Activated T-helper 17 cell treated with anti-CD3 and anti-CD28 coated beads, Interleukin-2, amount 50 U/mL, for 72 hours (primary cell): ENCODE data around the gene ZNF497. TPM values are rescaled to one million over a fixed set of nuclear protein-coding genes. Genes with fewer than 3 reads are reported as not detected.
A peak's percentile ranks its signal among the peaks of the same experiment; 100 is the strongest.

Experiments used
- ATAC-seq: fragments of 150-1000 bp; cut with Tn5 transposase; replicated peaks from 2 replicates; pipeline ENCODE4 v1.10.0; 2021; ENCODE audit warnings: mild to moderate bottlenecking, moderate library complexity
- H3K27ac Mint-ChIP-seq: one replicate; pipeline ENCODE4 v1.8.0; 2022; ENCODE audit warnings: mixed read lengths
- H3K27me3 Mint-ChIP-seq: one replicate; pipeline ENCODE4 v1.8.0; 2022; ENCODE audit warnings: mixed read lengths
- H3K36me3 Mint-ChIP-seq: one replicate; pipeline ENCODE4 v1.8.0; 2022; ENCODE audit warnings: low read depth, mild to moderate bottlenecking, mixed read lengths
- H3K4me1 Mint-ChIP-seq: one replicate; pipeline ENCODE4 v1.8.0; 2022; ENCODE audit warnings: mixed read lengths
- H3K4me3 Mint-ChIP-seq: one replicate; pipeline ENCODE4 v1.8.0; 2022; ENCODE audit warnings: mild to moderate bottlenecking, mixed read lengths
- H3K9me3 Mint-ChIP-seq: one replicate; pipeline ENCODE4 v1.8.0; 2022; ENCODE audit warnings: mixed read lengths
- total RNA-seq, 2 donors: library from RNA; stranded (reverse); gene quantifications; one replicate each; pipeline ENCODE4 v1.2.3, GENCODE V29; 2022

The ZNF497 gene
- total RNA-seq, 2 donors from 2014 or later, result 1.7 to 1.8 TPM

- Mint-ChIP-seq H3K27ac (no peak overlapping the region), H3K4me1 (peaks cover 7% of the 10 kb centered on the region), H3K27me3 (no peaks in the 10 kb centered on the region), H3K36me3 (peaks cover 53% of the 10 kb centered on the region), H3K4me3 (no peak overlapping the region), H3K9me3 (no peaks in the 10 kb centered on the region)
- no peak for ATAC-seq
Measured at GRCh38 chr19:58397533-58398037, 35.0 kb upstream of the ZNF497 start.

GRCh38 chr19:58396691-58397532 lies 34.4 kb upstream of the ZNF497 start:
- Mint-ChIP-seq H3K27me3 (no peaks in the 10 kb centered on the region), H3K36me3 (peaks cover 60% of the 10 kb centered on the region), H3K4me3 (no peak overlapping the region), H3K9me3 (no peaks in the 10 kb centered on the region), H3K4me1 (peaks cover 7% of the 10 kb centered on the region), H3K27ac (no peak overlapping the region)
- no peak for ATAC-seq

GRCh38 chr19:58395979-58396627 lies 33.6 kb upstream of the ZNF497 start:
- no peak for ATAC-seq
- Mint-ChIP-seq H3K27ac (no peak overlapping the region), H3K36me3 (peaks cover 64% of the 10 kb centered on the region), H3K27me3 (no peaks in the 10 kb centered on the region), H3K4me3 (no peak overlapping the region), H3K4me1 (peaks cover 4% of the 10 kb centered on the region), H3K9me3 (no peaks in the 10 kb centered on the region)

GRCh38 chr19:58395220-58395978 lies 32.8 kb upstream of the ZNF497 start, which contains the start of gene RNF225:
TSS of gene RNF225 (plus strand) at chr19:58395656. CDS start at chr19:58396090, 434 bp downstream.
- peak; percentile 29 for ATAC-seq
- Mint-ChIP-seq H3K4me3 (no peak within 1 kb of the TSS), H3K27ac (no peak within 1 kb of the TSS), H3K36me3 (peaks cover 70% of the 10 kb centered on the region), H3K9me3 (no peaks in the 10 kb centered on the region), H3K4me1 (no peaks in the 10 kb centered on the region), H3K27me3 (no peaks in the 10 kb centered on the region)

GRCh38 chr19:58394821-58395219 lies 32.3 kb upstream of the ZNF497 start:
- Mint-ChIP-seq H3K4me3 (no peak overlapping the region), H3K9me3 (no peaks in the 10 kb centered on the region), H3K27ac (no peak overlapping the region), H3K27me3 (no peaks in the 10 kb centered on the region), H3K36me3 (peaks cover 76% of the 10 kb centered on the region), H3K4me1 (no peaks in the 10 kb centered on the region)
- no peak for ATAC-seq

- ATAC-seq, result no peak
- Mint-ChIP-seq H3K36me3 (peaks cover 87% of the 10 kb centered on the region), H3K9me3 (no peaks in the 10 kb centered on the region), H3K4me1 (peaks cover 6% of the 10 kb centered on the region), H3K27me3 (no peaks in the 10 kb centered on the region), H3K4me3 (no peak overlapping the region), H3K27ac (no peak overlapping the region)
Measured at GRCh38 chr19:58393725-58394033, 31.1 kb upstream of the ZNF497 start.

GRCh38 chr19:58392945-58393724 lies 30.6 kb upstream of the ZNF497 start:
- Mint-ChIP-seq H3K27me3 (no peaks in the 10 kb centered on the region), H3K27ac (no peak overlapping the region), H3K36me3 (peaks cover 91% of the 10 kb centered on the region), H3K4me3 (no peak overlapping the region), H3K4me1 (peaks cover 9% of the 10 kb centered on the region), H3K9me3 (no peaks in the 10 kb centered on the region)
- ATAC-seq, result no peak

GRCh38 chr19:58388175-58388526 lies 25.6 kb upstream of the ZNF497 start:
- Mint-ChIP-seq H3K27ac (peak overlapping the region; percentile 97), H3K27me3 (no peaks in the 10 kb centered on the region), H3K36me3 (peaks cover 77% of the 10 kb centered on the region), H3K4me1 (peaks cover 16% of the 10 kb centered on the region), H3K4me3 (peak overlapping the region; percentile 94), H3K9me3 (no peaks in the 10 kb centered on the region)
- ATAC-seq, result no peak

GRCh38 chr19:58387338-58388174 lies 25.0 kb upstream of the ZNF497 start:
- peak overlapping the region; percentile 97 for H3K27ac Mint-ChIP-seq
- H3K9me3 Mint-ChIP-seq, result no peaks in the 10 kb centered on the region
- H3K4me1 Mint-ChIP-seq, result peaks cover 16% of the 10 kb centered on the region

GRCh38 chr19:58386576-58387337 lies 24.2 kb upstream of the ZNF497 start, which contains the start of gene RPS5:
TSS of gene RPS5 (plus strand) at chr19:58387269. CDS start at chr19:58388138, 869 bp downstream.
- no peaks in the 10 kb centered on the region for H3K27me3 Mint-ChIP-seq
- H3K27ac Mint-ChIP-seq, result peak within 1 kb of the TSS; percentile 97
- ATAC-seq, result peak; percentile 98
- H3K4me1 Mint-ChIP-seq, result peaks cover 16% of the 10 kb centered on the region
- H3K36me3 Mint-ChIP-seq, result peaks cover 63% of the 10 kb centered on the region
- H3K9me3 Mint-ChIP-seq, result no peaks in the 10 kb centered on the region
- peak within 1 kb of the TSS; percentile 94 for H3K4me3 Mint-ChIP-seq

More at GRCh38 chr19:58387338-58388174, 25.0 kb upstream of the ZNF497 start:
- peaks cover 71% of the 10 kb centered on the region for H3K36me3 Mint-ChIP-seq
- ATAC-seq, result no peak
- H3K27me3 Mint-ChIP-seq, result no peaks in the 10 kb centered on the region
- H3K4me3 Mint-ChIP-seq, result peak overlapping the region; percentile 94

GRCh38 chr19:58385891-58386575 lies 23.5 kb upstream of the ZNF497 start:
- peak overlapping the region; percentile 97 for H3K27ac Mint-ChIP-seq

GRCh38 chr19:58385313-58385890 lies 22.9 kb upstream of the ZNF497 start:
- no peaks in the 10 kb centered on the region for H3K27me3 Mint-ChIP-seq
- peak overlapping the region; percentile 94 for H3K4me3 Mint-ChIP-seq
- peak overlapping the region; percentile 97 for H3K27ac Mint-ChIP-seq
- no peak for ATAC-seq
- H3K9me3 Mint-ChIP-seq, result no peaks in the 10 kb centered on the region
- peaks cover 49% of the 10 kb centered on the region for H3K36me3 Mint-ChIP-seq
- H3K4me1 Mint-ChIP-seq, result peaks cover 16% of the 10 kb centered on the region

More at GRCh38 chr19:58385891-58386575, 23.5 kb upstream of the ZNF497 start:
- Mint-ChIP-seq H3K4me3 (peak overlapping the region; percentile 94), H3K4me1 (peaks cover 16% of the 10 kb centered on the region), H3K36me3 (peaks cover 56% of the 10 kb centered on the region), H3K27me3 (no peaks in the 10 kb centered on the region), H3K9me3 (no peaks in the 10 kb centered on the region)
- peak; percentile 2 for ATAC-seq
